ENCODE data around the gene DCX. TPM values are rescaled to one million over a fixed set of nuclear protein-coding genes. Genes with fewer than 3 reads are reported as not detected.

DCX gene
- total RNA-seq, 1 experiment from 2014 or later = not detected

GRCh38 chrX:111284631-111285293 is 127.2 kb downstream of the DCX start:
- DNase-seq = no peak
- Histone ChIP-seq H3K27ac (ENCODE audit: low read length) (no peak overlapping the region), H3K27me3 (ENCODE audit: low read length) (no peaks in the 10 kb centered on the region), H3K79me2 (ENCODE audit: low read length) (no peaks in the 10 kb centered on the region), H3K9me2 (replicated peaks; ENCODE audit: insufficient read depth, low read length) (no peaks in the 10 kb centered on the region), H4K20me1 (ENCODE audit: insufficient read depth, low read depth, low read length) (no peaks in the 10 kb centered on the region), H3K9me3 (ENCODE audit: low read length) (no peaks in the 10 kb centered on the region), H3K4me3 (ENCODE audit: low read length) (no peak overlapping the region), H3K4me2 (ENCODE audit: low read depth, low read length, poor library complexity, severe bottlenecking) (no peak overlapping the region), H3K9ac (ENCODE audit: low read length) (no peak overlapping the region), H3K4me1 (ENCODE audit: low read length) (no peaks in the 10 kb centered on the region), H3K36me3 (ENCODE audit: insufficient read depth, low read length) (no peaks in the 10 kb centered on the region), H2AFZ (ENCODE audit: low read length) (no peak overlapping the region)

GRCh38 chrX:111283446-111283845 is 128.5 kb downstream of the DCX start:
- no peak overlapping the region for H3K4me3 ChIP-seq (ENCODE audit: low read length)
- no peak for DNase-seq
- no peaks in the 10 kb centered on the region for H4K20me1 ChIP-seq (ENCODE audit: insufficient read depth, low read depth, low read length)
- no peaks in the 10 kb centered on the region for H3K27me3 ChIP-seq (ENCODE audit: low read length)
- H3K4me2 ChIP-seq (ENCODE audit: low read depth, low read length, poor library complexity, severe bottlenecking) = no peak overlapping the region
- no peak overlapping the region for H2AFZ ChIP-seq (ENCODE audit: low read length)
- H3K9me3 ChIP-seq (ENCODE audit: low read length) = no peaks in the 10 kb centered on the region
- no peaks in the 10 kb centered on the region for H3K9me2 ChIP-seq (replicated peaks; ENCODE audit: insufficient read depth, low read length)
- no peaks in the 10 kb centered on the region for H3K79me2 ChIP-seq (ENCODE audit: low read length)
- H3K4me1 ChIP-seq (ENCODE audit: low read length) = no peaks in the 10 kb centered on the region
- H3K36me3 ChIP-seq (ENCODE audit: insufficient read depth, low read length) = no peaks in the 10 kb centered on the region
- H3K27ac ChIP-seq (ENCODE audit: low read length) = no peak overlapping the region
- no peak overlapping the region for H3K9ac ChIP-seq (ENCODE audit: low read length)

- H3K79me2 ChIP-seq (ENCODE audit: low read length) = no peaks in the 10 kb centered on the region
- no peaks in the 10 kb centered on the region for H4K20me1 ChIP-seq (ENCODE audit: insufficient read depth, low read depth, low read length)
- DNase-seq = no peak
- H3K27me3 ChIP-seq (ENCODE audit: low read length) = no peaks in the 10 kb centered on the region
- H3K9me3 ChIP-seq (ENCODE audit: low read length) = no peaks in the 10 kb centered on the region
- no peak overlapping the region for H3K27ac ChIP-seq (ENCODE audit: low read length)
- no peak overlapping the region for H3K4me3 ChIP-seq (ENCODE audit: low read length)
- H3K36me3 ChIP-seq (ENCODE audit: insufficient read depth, low read length) = no peaks in the 10 kb centered on the region
- no peak overlapping the region for H3K9ac ChIP-seq (ENCODE audit: low read length)
- H3K9me2 ChIP-seq (replicated peaks; ENCODE audit: insufficient read depth, low read length) = no peaks in the 10 kb centered on the region
- H2AFZ ChIP-seq (ENCODE audit: low read length) = no peak overlapping the region
- no peaks in the 10 kb centered on the region for H3K4me1 ChIP-seq (ENCODE audit: low read length)
- H3K4me2 ChIP-seq (ENCODE audit: low read depth, low read length, poor library complexity, severe bottlenecking) = no peak overlapping the region
Measured at GRCh38 chrX:111282991-111283390, 129.0 kb downstream of the DCX start.

GRCh38 chrX:111282139-111282538 is 129.9 kb downstream of the DCX start:
- no peak overlapping the region for H3K4me2 ChIP-seq (ENCODE audit: low read depth, low read length, poor library complexity, severe bottlenecking)
- H3K4me3 ChIP-seq (ENCODE audit: low read length) = no peak overlapping the region
- no peaks in the 10 kb centered on the region for H3K79me2 ChIP-seq (ENCODE audit: low read length)
- no peaks in the 10 kb centered on the region for H3K9me2 ChIP-seq (replicated peaks; ENCODE audit: insufficient read depth, low read length)
- H3K4me1 ChIP-seq (ENCODE audit: low read length) = no peaks in the 10 kb centered on the region
- DNase-seq = no peak
- no peak overlapping the region for H3K27ac ChIP-seq (ENCODE audit: low read length)
- no peaks in the 10 kb centered on the region for H3K36me3 ChIP-seq (ENCODE audit: insufficient read depth, low read length)
- no peak overlapping the region for H2AFZ ChIP-seq (ENCODE audit: low read length)
- no peak overlapping the region for H3K9ac ChIP-seq (ENCODE audit: low read length)
- H3K9me3 ChIP-seq (ENCODE audit: low read length) = no peaks in the 10 kb centered on the region
- H4K20me1 ChIP-seq (ENCODE audit: insufficient read depth, low read depth, low read length) = no peaks in the 10 kb centered on the region
- no peaks in the 10 kb centered on the region for H3K27me3 ChIP-seq (ENCODE audit: low read length)

- no peak within 1 kb of the TSS for H2AFZ ChIP-seq (ENCODE audit: low read length)
- no peaks in the 10 kb centered on the region for H3K9me3 ChIP-seq (ENCODE audit: low read length)
- no peaks in the 10 kb centered on the region for H3K36me3 ChIP-seq (ENCODE audit: insufficient read depth, low read length)
- H3K79me2 ChIP-seq (ENCODE audit: low read length) = no peaks in the 10 kb centered on the region
- H3K9ac ChIP-seq (ENCODE audit: low read length) = no peak within 1 kb of the TSS
- no peak within 1 kb of the TSS for H3K27ac ChIP-seq (ENCODE audit: low read length)
- DNase-seq = no peak
- H3K4me3 ChIP-seq (ENCODE audit: low read length) = no peak within 1 kb of the TSS
- no peaks in the 10 kb centered on the region for H3K4me1 ChIP-seq (ENCODE audit: low read length)
- H3K4me2 ChIP-seq (ENCODE audit: low read depth, low read length, poor library complexity, severe bottlenecking) = no peak within 1 kb of the TSS
- H3K27me3 ChIP-seq (ENCODE audit: low read length) = no peaks in the 10 kb centered on the region
- no peaks in the 10 kb centered on the region for H4K20me1 ChIP-seq (ENCODE audit: insufficient read depth, low read depth, low read length)
- H3K9me2 ChIP-seq (replicated peaks; ENCODE audit: insufficient read depth, low read length) = no peaks in the 10 kb centered on the region
Measured at GRCh38 chrX:111270339-111270738, 141.7 kb downstream of the DCX start, which contains the start of gene CAPN6. Gene CAPN6 (minus strand): TSS chrX:111270483. CDS start chrX:111263936, 6,547 bp downstream.

GRCh38 chrX:111268506-111268905 is 143.5 kb downstream of the DCX start:
- no peak overlapping the region for H3K4me2 ChIP-seq (ENCODE audit: low read depth, low read length, poor library complexity, severe bottlenecking)
- H4K20me1 ChIP-seq (ENCODE audit: insufficient read depth, low read depth, low read length) = no peaks in the 10 kb centered on the region
- no peaks in the 10 kb centered on the region for H3K9me2 ChIP-seq (replicated peaks; ENCODE audit: insufficient read depth, low read length)
- DNase-seq = no peak
- no peak overlapping the region for H3K27ac ChIP-seq (ENCODE audit: low read length)
- no peaks in the 10 kb centered on the region for H3K9me3 ChIP-seq (ENCODE audit: low read length)
- H3K79me2 ChIP-seq (ENCODE audit: low read length) = no peaks in the 10 kb centered on the region
- no peaks in the 10 kb centered on the region for H3K27me3 ChIP-seq (ENCODE audit: low read length)
- H2AFZ ChIP-seq (ENCODE audit: low read length) = no peak overlapping the region
- H3K4me3 ChIP-seq (ENCODE audit: low read length) = no peak overlapping the region
- no peaks in the 10 kb centered on the region for H3K4me1 ChIP-seq (ENCODE audit: low read length)
- H3K9ac ChIP-seq (ENCODE audit: low read length) = no peak overlapping the region
- H3K36me3 ChIP-seq (ENCODE audit: insufficient read depth, low read length) = no peaks in the 10 kb centered on the region

- Histone ChIP-seq H3K27me3 (ENCODE audit: low read length) (no peaks in the 10 kb centered on the region; the same call in 1 of the 2 replicates), H3K27ac (ENCODE audit: low read length) (no peak overlapping the region), H3K9me2 (replicated peaks; ENCODE audit: insufficient read depth, low read length) (no peaks in the 10 kb centered on the region), H3K36me3 (ENCODE audit: insufficient read depth, low read length) (no peaks in the 10 kb centered on the region), H2AFZ (ENCODE audit: low read length) (no peak overlapping the region), H3K4me1 (ENCODE audit: low read length) (no peaks in the 10 kb centered on the region), H3K9ac (ENCODE audit: low read length) (no peak overlapping the region), H3K79me2 (ENCODE audit: low read length) (no peaks in the 10 kb centered on the region), H3K4me2 (ENCODE audit: low read depth, low read length, poor library complexity, severe bottlenecking) (no peak overlapping the region), H3K4me3 (ENCODE audit: low read length) (no peak overlapping the region), H3K9me3 (ENCODE audit: low read length) (no peaks in the 10 kb centered on the region), H4K20me1 (ENCODE audit: insufficient read depth, low read depth, low read length) (no peaks in the 10 kb centered on the region)
- DNase-seq = no peak
Measured at GRCh38 chrX:111265486-111265885, 146.5 kb downstream of the DCX start.

GRCh38 chrX:111264385-111264784 is 147.6 kb downstream of the DCX start:
- Histone ChIP-seq H3K9me2 (replicated peaks; ENCODE audit: insufficient read depth, low read length) (no peaks in the 10 kb centered on the region), H3K9ac (ENCODE audit: low read length) (no peak overlapping the region), H3K4me1 (ENCODE audit: low read length) (no peaks in the 10 kb centered on the region), H3K36me3 (ENCODE audit: insufficient read depth, low read length) (no peaks in the 10 kb centered on the region), H3K79me2 (ENCODE audit: low read length) (no peaks in the 10 kb centered on the region), H3K27ac (ENCODE audit: low read length) (no peak overlapping the region), H4K20me1 (ENCODE audit: insufficient read depth, low read depth, low read length) (no peaks in the 10 kb centered on the region), H3K4me2 (ENCODE audit: low read depth, low read length, poor library complexity, severe bottlenecking) (no peak overlapping the region), H3K4me3 (ENCODE audit: low read length) (no peak overlapping the region), H3K9me3 (ENCODE audit: low read length) (no peaks in the 10 kb centered on the region), H2AFZ (ENCODE audit: low read length) (no peak overlapping the region), H3K27me3 (ENCODE audit: low read length) (no peaks in the 10 kb centered on the region; the same call in 1 of the 2 replicates)
- DNase-seq = no peak
